RWPE2 (cell line): Measurements from ENCODE around the gene AKAP13.

Experiments
- ATAC-seq: fragments of 200-7000 bp; cut with Tn5 transposase; 3 replicates; pipeline ENCODE4 v1.9.1; 2021; ENCODE audit warnings: low read depth
- DNase-seq: peaks from one replicate; pipeline ENCODE4 v3.0.0-alpha.2; 2020; ENCODE audit warnings: low spot score
- H3K27ac ChIP-seq: fragments of 450-650 bp; 2 replicates; pipeline ENCODE4 v1.5.1; 2017; ENCODE audit warnings: mild to moderate bottlenecking; ENCODE audit not compliant: poor library complexity, severe bottlenecking
- H3K27me3 ChIP-seq: fragments of 250-450 bp; sonication (Bioruptor Pico); 2 replicates; pipeline ENCODE4 v1.5.1; 2021; ENCODE audit warnings: mild to moderate bottlenecking, moderate library complexity; ENCODE audit not compliant: insufficient read depth, poor library complexity, severe bottlenecking
- H3K36me3 ChIP-seq: fragments of 250-450 bp; sonication (Bioruptor Pico); 2 replicates; pipeline ENCODE4 v1.5.1; 2020; ENCODE audit warnings: low read depth, mild to moderate bottlenecking, moderate library complexity
- H3K4me1 ChIP-seq: fragments of 250-450 bp; sonication (Bioruptor Pico); 2 replicates; pipeline ENCODE4 v1.5.1; 2021; ENCODE audit warnings: mild to moderate bottlenecking, moderate library complexity; ENCODE audit not compliant: insufficient read depth, poor library complexity, severe bottlenecking
- H3K4me3 ChIP-seq: fragments of 250-450 bp; sonication (Bioruptor Pico); 2 replicates; pipeline ENCODE4 v1.5.1; 2021; ENCODE audit warnings: mild to moderate bottlenecking, moderate library complexity; ENCODE audit not compliant: severe bottlenecking
- H3K9me3 ChIP-seq: fragments of 250-450 bp; sonication (Bioruptor Pico); 2 replicates; pipeline ENCODE4 v1.5.1; 2021; ENCODE audit warnings: mild to moderate bottlenecking, moderate library complexity; ENCODE audit not compliant: severe bottlenecking
- TF ChIP-seq, protein P1 (sequence below): fragments of 450-650 bp; IDR thresholded peaks from one replicate; pipeline ENCODE4 v1.5.1; 2017; ENCODE audit warnings: mild to moderate bottlenecking, moderate library complexity; ENCODE audit not compliant: poor library complexity, severe bottlenecking

Gene AKAP13

DNA sequence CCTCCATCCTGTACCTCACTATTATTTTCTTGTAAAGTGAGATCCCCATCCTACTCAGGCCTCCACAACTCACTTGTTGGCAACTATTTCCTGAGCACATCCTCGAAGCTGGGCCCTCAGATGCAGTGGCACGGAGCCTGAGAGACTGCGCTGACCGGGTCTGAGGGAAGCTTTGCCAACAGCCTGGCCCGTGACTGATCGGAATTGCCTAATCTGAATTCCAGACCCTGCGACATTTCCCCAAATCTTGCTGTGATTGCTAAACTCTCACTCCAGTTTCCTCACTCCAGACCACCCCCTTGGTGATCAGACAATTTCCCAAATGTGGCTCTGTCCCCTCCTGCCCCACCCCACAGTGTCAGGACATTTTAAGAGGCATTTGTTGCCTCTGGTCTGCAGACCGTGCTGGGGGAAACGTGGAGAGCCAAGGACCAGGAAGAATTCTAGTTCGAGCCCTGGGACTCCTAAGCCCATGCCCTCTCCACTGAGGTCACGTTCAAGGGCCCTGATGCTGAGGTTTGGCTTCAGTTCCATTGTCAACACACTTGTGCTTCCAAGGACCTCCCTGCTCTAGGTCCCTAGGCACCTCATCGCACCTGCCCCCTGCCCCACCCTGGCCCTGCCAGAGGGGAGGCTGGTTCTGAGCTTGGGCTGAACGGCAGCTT, 391.5 kb downstream of the AKAP13 start:
- ATAC-seq, result peak; percentile 2; the same call in 1 of the 3 replicates
- Histone ChIP-seq H3K36me3 (no peaks in the 10 kb centered on the region), H3K4me1 (peaks cover 16% of the 10 kb centered on the region), H3K4me3 (no peak overlapping the region), H3K9me3 (no peaks in the 10 kb centered on the region), H3K27me3 (no peaks in the 10 kb centered on the region), H3K27ac (peak overlapping the region; percentile 7)
- TF ChIP-seq, protein P1, sequence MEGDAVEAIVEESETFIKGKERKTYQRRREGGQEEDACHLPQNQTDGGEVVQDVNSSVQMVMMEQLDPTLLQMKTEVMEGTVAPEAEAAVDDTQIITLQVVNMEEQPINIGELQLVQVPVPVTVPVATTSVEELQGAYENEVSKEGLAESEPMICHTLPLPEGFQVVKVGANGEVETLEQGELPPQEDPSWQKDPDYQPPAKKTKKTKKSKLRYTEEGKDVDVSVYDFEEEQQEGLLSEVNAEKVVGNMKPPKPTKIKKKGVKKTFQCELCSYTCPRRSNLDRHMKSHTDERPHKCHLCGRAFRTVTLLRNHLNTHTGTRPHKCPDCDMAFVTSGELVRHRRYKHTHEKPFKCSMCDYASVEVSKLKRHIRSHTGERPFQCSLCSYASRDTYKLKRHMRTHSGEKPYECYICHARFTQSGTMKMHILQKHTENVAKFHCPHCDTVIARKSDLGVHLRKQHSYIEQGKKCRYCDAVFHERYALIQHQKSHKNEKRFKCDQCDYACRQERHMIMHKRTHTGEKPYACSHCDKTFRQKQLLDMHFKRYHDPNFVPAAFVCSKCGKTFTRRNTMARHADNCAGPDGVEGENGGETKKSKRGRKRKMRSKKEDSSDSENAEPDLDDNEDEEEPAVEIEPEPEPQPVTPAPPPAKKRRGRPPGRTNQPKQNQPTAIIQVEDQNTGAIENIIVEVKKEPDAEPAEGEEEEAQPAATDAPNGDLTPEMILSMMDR, result no peak
- no peak for DNase-seq

DNA sequence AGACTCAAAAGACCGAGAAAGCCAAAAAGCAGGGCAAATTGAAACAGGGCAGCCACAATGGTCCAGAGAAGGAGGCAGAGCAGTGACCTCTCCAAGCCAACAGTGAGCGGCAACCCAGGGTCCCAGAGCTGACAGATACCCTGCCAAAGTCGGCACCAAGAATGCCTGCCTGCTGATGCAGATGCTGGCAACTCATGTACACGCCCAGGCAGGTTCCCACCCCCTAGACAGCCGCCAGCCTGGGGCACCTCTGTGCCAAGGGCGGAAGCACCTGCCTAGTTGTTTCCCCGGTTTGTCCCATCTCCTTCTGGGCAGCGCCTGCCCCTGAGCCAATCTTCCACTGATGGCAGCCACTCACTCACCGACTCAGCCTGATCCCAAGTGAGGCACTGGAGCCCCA, 392.3 kb downstream of the AKAP13 start:
- TF ChIP-seq, protein P1, result no peak
- no peaks in the 10 kb centered on the region for H3K36me3 ChIP-seq
- no peak overlapping the region for H3K4me3 ChIP-seq
- H3K27ac ChIP-seq, result peak overlapping the region; percentile 7
- H3K9me3 ChIP-seq, result no peaks in the 10 kb centered on the region
- DNase-seq (no peak), ATAC-seq (peak; percentile 88)
- no peaks in the 10 kb centered on the region for H3K27me3 ChIP-seq
- H3K4me1 ChIP-seq, result peaks cover 16% of the 10 kb centered on the region

DNA sequence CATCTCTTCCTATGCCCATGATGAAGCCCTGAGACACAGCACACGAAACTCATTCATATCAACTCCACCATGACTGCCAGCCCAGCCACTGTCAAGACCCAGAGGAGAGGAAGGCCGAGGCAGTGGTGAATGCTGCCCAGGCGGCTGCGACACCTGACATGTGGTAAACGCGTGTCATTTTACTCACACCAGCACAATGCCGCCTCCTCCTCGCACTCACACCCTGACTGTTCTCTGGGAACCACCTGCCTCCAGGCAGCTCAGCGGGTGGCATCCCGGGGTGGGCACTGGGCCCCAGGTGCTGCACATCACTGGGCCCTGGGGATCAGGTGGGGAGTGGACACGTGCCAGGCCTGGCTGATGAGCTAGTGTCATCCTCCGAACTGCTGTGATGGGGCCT, 392.8 kb downstream of the AKAP13 start:
- Histone ChIP-seq H3K36me3 (no peaks in the 10 kb centered on the region), H3K27ac (no peak overlapping the region), H3K9me3 (no peaks in the 10 kb centered on the region), H3K27me3 (no peaks in the 10 kb centered on the region), H3K4me3 (no peak overlapping the region), H3K4me1 (peaks cover 16% of the 10 kb centered on the region)
- ATAC-seq (no peak), DNase-seq (no peak)
- TF ChIP-seq, protein P1, result no peak

DNA sequence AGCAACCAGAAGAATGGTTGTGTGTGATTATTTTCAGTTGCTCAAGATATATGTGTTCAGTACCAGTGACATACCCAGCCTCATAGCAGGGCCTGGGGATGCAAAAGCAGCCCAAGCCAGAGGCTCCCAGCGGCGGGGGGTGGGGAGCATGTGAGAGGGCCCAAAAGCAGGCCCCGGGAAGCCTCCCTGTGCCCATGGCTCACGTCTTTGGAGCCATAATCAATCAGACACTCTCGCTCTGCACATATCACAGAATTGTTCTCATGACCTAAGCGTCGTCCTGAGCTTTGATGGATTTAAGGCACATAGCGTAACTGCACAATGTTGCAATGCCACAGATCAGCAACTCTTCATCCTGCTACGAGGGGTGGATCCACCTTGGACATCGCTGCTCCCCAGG, 393.6 kb downstream of the AKAP13 start:
- H3K4me3 ChIP-seq, result no peak overlapping the region
- no peak overlapping the region for H3K27ac ChIP-seq
- ATAC-seq (no peak), DNase-seq (no peak)
- peaks cover 16% of the 10 kb centered on the region for H3K4me1 ChIP-seq
- TF ChIP-seq, protein P1, result no peak
- H3K36me3 ChIP-seq, result no peaks in the 10 kb centered on the region
- no peaks in the 10 kb centered on the region for H3K9me3 ChIP-seq
- no peaks in the 10 kb centered on the region for H3K27me3 ChIP-seq
